DMS 273 treated with DMSO at 0.1 percent for 48 hours (cell line): ENCODE measurements around the gene PELI2.

Experiments used
- DNase-seq: peaks from one replicate; lab custom pipeline; 2025; lab: John Stamatoyannopoulos, UW

Gene PELI2

DNA sequence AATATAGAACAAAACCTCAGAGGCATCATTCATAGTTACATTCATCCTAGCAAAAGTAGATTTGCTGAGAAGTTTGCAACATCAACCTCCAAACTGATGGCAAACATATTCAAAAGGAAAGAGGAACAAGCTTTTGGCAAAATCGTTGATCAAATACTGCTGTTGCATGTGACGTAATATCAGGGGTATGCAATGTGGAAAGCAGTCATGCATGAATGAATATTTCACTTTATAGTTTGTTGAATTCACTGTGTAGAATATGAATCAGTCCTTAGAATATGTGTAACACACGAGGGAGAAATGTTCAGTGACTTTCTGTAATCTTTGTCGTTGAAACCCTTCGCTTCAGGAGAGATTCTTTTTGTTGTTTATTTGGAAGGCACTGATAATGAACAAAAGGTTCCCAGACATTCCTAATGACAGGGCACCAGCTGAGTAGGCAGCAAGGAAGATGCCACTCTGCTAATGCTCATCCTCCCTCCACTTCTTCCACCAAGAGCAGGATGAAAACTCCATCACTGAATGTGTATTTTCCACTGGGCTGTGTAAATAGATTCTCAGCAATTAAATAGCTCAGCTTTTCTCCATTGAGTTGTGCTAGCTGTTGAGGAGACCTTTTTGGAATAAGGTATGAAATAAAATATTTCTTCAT is 126.1 kb downstream of the PELI2 start:
- no peak for DNase-seq

GRCh38 chr14:56247495-56248200 is 129.4 kb downstream of the PELI2 start:
- no peak for DNase-seq

DNA sequence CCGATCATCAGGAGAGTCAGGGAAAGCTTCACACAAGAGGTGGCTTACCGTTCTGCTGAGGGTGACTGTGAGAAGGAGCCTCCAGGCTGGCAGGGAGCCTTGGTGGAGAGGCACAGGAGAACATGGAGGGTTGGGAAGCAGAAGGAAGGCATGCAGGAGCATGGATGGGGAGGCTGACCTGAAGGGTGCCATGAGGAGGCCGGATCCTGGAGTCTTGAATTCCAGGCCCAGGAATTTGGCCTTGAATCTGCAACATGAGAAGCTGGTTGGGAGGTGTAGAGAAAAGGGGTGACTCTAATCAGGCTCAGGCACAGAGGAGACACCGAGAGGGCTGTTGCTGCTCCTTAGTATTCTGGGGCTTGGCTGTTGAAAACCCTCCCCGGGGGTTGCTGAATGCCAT is 130.2 kb downstream of the PELI2 start:
- DNase-seq = no peak

GRCh38 chr14:56261046-56261445 is 142.8 kb downstream of the PELI2 start:
- no peak for DNase-seq

- DNase-seq = no peak
Measured at GRCh38 chr14:56262530-56262929, 144.3 kb downstream of the PELI2 start.

DNA sequence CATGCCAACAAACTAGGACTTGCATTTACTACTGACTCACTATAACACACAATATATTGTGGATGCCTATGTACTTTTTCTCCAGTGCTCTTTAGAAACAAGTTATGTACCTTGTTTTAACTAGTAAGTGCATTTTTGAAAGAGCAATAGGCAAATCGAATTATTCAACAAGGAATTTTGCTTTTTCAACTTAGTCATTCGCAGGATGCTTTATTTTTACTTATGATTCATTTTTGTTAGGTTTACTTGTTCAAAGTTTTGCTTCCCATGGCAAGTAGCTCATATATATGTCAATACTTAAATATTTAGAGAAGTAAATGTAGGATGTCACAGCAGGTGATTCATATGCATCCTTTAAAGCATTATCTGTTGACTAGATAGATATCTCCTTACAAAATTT is 149.8 kb downstream of the PELI2 start:
- no peak for DNase-seq

DNA sequence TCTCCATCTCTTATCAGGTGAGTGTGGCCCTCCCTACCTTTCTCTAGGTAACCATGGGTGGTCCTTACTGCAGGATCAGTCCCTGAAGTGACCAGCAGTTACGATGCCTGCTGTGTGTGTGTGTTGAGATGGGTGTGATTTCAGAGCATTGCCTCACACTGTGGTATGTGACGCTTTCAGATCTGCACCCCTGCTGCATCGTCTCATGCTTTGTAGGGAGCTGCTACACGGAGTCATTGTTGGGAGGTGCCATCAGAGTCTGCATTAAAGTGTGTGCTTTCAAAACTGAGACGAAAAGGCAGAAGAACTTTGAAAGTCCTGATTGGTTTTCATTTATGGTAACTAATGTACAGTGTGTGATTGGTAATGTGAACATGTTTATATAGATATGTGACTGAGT is 150.5 kb downstream of the PELI2 start:
- no peak for DNase-seq

GRCh38 chr14:56270921-56271320 is 152.7 kb downstream of the PELI2 start:
- DNase-seq = no peak

DNA sequence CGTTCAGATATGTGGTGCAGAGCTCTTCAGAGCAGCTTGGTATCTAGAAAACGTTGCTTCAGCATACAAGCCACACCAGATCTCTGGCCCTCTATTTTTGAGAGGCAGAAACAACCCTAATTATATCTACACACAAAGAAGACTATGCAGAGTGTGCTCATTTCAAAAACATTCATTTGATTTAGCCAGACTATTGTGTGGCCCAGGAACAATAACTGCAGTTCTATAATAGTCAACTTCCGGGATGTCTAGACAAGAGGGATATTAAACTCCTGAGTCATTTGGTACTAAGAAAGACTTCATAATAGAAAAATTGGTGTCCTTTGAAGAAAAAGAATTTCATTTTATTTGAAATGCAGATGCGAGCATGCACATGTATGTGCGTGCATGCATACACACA is 153.8 kb downstream of the PELI2 start:
- DNase-seq = no peak

GRCh38 chr14:56273155-56273554 is 154.9 kb downstream of the PELI2 start:
- DNase-seq = no peak

- no peak for DNase-seq
Measured at GRCh38 chr14:56273951-56274350, 155.7 kb downstream of the PELI2 start.

- DNase-seq = no peak
Measured at GRCh38 chr14:56274556-56274955, 156.3 kb downstream of the PELI2 start.

GRCh38 chr14:56276108-56276507 is 157.9 kb downstream of the PELI2 start:
- no peak for DNase-seq

DNA sequence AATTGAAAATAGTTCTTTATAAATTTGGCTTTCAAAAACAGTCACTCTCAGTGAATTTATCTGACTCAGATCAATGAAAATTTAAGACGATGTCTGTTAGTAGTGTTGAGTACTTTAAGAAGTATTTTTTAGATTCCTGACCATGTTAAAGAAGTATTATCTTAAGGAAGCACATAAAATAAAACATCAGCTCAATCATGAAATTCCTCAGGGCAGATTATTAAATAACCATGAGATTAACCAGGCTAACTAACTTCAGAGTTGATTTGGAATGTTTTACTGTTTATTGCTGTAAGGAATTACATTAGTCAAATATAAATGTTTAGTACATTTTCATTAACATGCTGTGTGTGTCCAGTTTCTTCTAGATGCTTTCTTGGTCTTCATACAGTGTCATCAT is 160.2 kb downstream of the PELI2 start:
- no peak for DNase-seq

DNA sequence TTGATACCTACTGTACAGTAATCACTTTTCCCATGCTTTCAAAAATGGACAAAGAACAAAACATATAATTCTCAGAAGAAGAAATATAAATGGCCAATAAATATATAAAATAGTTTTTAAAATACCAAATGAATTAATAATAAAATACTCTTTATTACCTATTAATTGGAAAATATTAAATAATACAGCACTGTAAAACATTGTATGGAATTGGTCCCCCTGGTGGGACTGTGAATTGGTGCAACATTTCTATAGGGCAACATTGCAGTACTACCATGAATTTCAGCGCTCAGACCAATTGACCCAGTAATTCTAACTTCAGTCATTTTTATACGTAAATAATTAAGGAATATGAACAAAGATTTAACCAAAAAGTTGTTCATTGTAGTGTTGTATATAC is 162.6 kb downstream of the PELI2 start:
- no peak for DNase-seq

GRCh38 chr14:56282179-56282578 is 164.0 kb downstream of the PELI2 start:
- no peak for DNase-seq

DNA sequence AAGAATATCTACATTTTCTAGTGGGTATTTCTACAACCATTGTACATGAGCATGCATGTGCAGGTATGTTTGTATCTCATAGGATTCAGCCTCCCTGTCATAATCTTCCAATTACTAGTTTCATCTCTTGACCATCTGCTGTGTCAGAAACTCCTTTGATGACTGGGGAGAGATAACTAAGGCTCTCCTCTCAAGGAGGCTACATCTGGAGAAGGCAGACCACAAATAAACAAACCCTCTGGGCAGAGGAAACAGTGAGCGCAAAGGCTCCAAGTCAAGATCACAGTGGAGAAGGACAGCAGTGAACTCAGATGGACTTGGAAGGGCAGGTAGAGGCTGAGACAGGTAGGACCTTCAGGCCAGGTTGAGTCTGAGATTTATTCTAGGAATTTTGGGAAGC is 166.4 kb downstream of the PELI2 start:
- DNase-seq = no peak

DNA sequence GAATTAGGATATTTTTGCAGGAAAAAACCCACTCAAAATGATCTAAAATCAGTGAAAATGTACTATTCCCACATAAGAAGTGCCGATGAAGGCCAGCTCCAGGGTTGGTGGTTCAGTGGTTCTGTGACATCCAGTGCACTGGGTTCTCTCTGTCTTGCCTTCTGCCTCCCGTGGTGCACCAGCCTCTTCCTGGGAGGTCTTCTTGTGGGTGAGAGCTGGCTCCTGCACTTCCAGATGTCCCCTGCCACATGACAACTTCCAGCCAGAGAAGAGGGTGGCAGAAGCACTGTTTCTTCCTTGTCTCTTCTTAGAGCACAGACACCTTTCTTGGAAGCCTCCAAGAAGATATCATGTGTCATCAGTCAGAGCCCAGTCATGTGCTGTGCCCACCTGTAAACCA is 170.9 kb downstream of the PELI2 start:
- no peak for DNase-seq

- no peak for DNase-seq
Measured at GRCh38 chr14:56290195-56290594, 172.0 kb downstream of the PELI2 start.

DNA sequence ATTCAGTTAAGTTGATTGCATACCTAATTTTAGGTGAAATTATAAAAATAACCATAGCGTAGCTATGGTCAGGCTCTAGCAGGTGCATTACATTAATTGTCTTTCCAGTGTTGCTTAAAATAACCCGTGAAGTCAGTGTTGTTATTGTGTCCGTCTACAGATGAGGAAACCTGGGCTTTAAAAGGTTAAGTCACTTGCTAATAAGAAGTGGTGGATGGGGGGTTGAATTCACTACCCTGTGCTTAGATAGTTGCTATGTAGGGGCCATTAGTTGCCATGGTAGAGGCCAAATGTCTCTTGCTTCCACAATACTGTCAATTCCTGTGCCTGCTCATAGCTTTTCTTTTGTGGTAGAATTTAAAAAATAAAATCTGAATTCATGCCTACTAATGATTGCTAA is 174.8 kb downstream of the PELI2 start:
- DNase-seq = no peak

- no peak for DNase-seq
Measured at GRCh38 chr14:56293506-56293905, 175.3 kb downstream of the PELI2 start.

DNA sequence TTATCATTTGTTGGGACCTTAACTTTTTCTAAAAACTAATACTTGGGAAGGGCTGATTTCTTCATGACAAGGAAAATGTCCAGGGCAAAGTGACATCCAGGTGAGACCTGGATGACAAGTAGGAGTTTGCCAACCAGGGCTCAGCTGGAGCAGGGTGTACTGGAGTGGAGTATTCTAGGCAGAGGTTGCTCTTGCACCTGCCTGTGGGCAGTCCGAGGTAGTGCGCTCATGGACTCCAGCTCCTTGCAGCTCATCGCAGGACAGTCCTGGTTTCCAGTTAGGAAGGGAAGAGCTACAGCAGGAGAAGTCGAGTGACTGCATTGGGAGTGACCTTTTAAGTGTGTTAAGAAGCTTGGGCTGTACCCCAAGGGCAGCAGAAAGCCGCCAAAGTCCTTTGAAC is 175.9 kb downstream of the PELI2 start:
- DNase-seq = no peak

DNA sequence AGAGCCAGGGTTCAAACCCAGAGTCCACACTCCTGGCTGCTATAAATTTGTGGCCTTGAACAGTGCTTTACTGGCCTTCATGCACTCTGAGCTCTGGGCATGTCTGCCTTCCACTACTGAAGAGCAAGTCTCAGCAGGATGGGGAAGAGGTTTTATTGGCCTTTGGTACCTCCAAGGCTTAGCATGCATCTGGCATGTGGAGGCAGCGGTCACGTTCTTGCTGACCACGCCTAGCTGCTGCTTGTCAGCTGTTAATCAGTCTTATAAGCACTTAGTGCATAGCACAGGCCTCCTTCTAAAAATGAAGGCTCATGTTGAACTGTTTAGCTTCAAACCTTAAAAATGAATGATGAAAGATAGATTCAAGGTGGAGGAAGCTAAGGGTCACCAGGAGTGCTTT is 177.5 kb downstream of the PELI2 start:
- no peak for DNase-seq

GRCh38 chr14:56297449-56297848 is 179.2 kb downstream of the PELI2 start:
- no peak for DNase-seq
